ENCODE data around the gene SLC41A1.

- TF ChIP-seq, protein P1, sequence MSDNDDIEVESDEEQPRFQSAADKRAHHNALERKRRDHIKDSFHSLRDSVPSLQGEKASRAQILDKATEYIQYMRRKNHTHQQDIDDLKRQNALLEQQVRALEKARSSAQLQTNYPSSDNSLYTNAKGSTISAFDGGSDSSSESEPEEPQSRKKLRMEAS (IDR thresholded peaks at IDR 0.05; ENCODE audit: insufficient read depth, insufficient read length) = no peak
- TF ChIP-seq, protein P2, sequence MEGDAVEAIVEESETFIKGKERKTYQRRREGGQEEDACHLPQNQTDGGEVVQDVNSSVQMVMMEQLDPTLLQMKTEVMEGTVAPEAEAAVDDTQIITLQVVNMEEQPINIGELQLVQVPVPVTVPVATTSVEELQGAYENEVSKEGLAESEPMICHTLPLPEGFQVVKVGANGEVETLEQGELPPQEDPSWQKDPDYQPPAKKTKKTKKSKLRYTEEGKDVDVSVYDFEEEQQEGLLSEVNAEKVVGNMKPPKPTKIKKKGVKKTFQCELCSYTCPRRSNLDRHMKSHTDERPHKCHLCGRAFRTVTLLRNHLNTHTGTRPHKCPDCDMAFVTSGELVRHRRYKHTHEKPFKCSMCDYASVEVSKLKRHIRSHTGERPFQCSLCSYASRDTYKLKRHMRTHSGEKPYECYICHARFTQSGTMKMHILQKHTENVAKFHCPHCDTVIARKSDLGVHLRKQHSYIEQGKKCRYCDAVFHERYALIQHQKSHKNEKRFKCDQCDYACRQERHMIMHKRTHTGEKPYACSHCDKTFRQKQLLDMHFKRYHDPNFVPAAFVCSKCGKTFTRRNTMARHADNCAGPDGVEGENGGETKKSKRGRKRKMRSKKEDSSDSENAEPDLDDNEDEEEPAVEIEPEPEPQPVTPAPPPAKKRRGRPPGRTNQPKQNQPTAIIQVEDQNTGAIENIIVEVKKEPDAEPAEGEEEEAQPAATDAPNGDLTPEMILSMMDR (IDR thresholded peaks at IDR 0.05; ENCODE audit: extremely low read depth in 1 of 2, insufficient read depth in 1 of 2, low read depth in 1 of 2, low read length in 2 of 2) = no peak
- no peak for TF ChIP-seq POLR2AphosphoS5 (IDR thresholded peaks at IDR 0.05; ENCODE audit: insufficient read depth, low read depth, low read length)
Measured at GRCh38 chr1:205822397-205822796, 9.4 kb upstream of the SLC41A1 start.
